GM15510 (cell line): ENCODE data around the gene RAMAC.

ENCODE experiments used
- POLR2A ChIP-seq: IDR thresholded peaks from 3 replicates; pipeline ENCODE4 v1.6.1; 2011; ENCODE audit warnings: borderline replicate concordance; ENCODE audit not compliant: insufficient read length; ENCODE audit errors: extremely low read depth

Gene RAMAC

GRCh38 chr15:82959423-82959822, 26.6 kb upstream of the RAMAC start:
- TF ChIP-seq POLR2A: no peak

DNA sequence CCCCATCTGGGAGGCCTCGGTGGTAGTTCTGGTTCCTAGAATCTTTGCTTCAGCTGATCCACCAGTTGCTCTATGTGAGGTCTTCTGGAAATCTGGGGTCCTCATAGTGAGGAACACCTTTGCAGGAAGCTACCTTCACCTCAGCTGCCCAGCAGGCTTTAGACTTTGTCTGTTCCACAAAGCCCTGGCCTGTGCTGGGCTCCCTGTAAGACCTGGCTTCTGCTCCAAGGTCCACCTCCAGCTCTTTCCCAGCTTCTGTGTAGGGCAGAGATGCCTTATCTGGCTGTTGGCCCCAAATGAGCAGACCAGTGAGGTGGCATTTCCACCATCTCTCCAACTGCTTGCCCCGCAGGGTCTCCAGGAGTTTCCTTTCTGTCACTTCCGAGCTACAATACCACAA, 25.2 kb upstream of the RAMAC start:
- no peak for TF ChIP-seq POLR2A

- TF ChIP-seq POLR2A: no peak
Observed at GRCh38 chr15:82963471-82964341, 22.3 kb upstream of the RAMAC start.

- no peak for TF ChIP-seq POLR2A
Observed at GRCh38 chr15:82964890-82965289, 21.1 kb upstream of the RAMAC start.

DNA sequence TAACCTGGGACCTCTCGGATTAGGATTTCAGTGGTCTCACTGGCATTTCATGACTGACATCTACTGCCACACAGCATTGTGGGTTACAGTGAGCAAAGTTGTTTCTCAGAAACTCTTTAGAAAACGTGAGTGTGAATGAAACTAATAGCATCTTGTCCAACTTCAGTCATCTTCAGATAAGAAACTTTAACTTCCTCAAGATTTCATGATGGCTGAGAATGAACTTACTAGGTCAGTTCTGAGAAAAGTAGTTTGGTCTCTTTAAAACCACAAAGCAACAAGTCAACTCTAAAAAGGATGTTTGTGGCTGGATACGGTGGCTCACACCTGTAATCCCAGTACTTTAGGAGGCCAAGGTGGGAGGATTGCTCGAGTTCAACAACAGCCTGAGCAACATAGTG, 19.3 kb upstream of the RAMAC start:
- no peak for TF ChIP-seq POLR2A

DNA sequence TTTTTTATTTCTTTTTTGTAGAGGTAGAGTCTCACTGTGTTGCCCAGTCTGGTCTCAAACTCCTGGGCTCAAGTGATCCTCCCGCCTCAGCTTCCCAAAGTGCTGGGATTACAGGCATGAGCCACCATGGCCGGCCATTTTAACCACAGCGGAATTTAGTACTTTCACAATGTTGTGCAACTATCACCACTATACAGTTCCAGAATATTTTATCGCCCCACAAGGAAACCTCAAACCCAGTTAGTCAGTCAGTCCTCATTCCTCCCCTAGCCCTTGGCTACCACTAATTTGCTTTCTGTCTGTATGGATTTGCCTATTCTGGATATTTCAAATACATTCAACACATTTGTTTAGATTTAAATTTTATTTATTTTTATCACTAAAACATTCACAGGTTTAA, 17.9 kb upstream of the RAMAC start:
- no peak for TF ChIP-seq POLR2A

DNA sequence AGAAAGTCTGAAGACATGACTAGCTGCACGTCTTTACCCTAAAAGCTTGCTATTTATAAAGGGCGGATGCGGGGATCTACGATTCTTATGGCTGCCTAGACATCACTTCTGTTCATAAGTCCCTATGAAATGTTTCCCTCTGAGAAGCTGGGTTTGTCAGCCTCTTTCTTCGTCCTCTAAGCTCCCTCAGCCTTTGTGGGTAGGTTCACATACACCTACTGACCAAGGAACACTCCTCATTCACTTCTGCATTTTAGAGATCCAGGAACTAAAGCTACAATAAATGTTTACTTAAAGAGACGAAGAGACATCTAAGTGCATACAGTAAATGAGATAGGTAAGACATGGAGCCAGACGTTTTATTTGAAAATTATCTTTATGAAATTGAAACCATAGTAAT, 16.7 kb upstream of the RAMAC start:
- TF ChIP-seq POLR2A: no peak

GRCh38 chr15:82970078-82970686, 15.8 kb upstream of the RAMAC start:
- no peak for TF ChIP-seq POLR2A

- no peak for TF ChIP-seq POLR2A
Observed at GRCh38 chr15:82970696-82971095, 15.3 kb upstream of the RAMAC start.

DNA sequence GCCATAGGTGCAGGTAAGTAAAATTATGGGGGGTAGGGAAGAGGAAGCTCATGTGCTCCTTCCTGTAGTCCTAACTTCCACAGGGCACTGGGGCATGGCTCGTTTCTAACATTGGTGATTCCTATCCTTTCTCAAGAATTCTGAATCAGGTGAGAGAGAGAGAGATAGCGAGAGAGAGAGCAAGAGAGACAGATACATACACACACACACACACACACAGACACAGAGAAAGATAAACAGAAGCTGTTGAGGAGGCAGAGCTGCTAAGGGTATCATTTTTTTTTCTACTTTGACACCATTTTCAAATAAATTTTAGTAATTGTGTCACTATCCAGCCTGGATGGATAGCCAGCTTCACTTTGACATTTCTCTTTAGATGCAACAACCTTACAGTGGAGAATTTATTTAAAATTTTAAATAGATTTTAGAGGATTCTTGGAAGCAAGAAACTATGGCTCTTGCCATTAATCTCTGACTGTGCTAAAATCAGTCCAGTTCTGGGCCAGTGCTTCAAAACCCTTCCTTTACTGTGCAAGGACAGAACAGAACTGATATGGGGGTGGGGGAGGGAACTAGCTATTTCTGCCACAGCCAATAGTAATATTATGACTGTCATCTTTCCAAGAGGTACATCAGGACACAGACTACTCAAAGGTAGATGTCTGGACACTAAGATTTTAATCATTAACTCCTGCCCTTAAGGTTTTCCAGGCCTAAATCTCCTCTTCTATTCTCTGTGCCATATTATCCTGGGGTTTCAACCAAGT, 14.6 kb upstream of the RAMAC start:
- TF ChIP-seq POLR2A: no peak

DNA sequence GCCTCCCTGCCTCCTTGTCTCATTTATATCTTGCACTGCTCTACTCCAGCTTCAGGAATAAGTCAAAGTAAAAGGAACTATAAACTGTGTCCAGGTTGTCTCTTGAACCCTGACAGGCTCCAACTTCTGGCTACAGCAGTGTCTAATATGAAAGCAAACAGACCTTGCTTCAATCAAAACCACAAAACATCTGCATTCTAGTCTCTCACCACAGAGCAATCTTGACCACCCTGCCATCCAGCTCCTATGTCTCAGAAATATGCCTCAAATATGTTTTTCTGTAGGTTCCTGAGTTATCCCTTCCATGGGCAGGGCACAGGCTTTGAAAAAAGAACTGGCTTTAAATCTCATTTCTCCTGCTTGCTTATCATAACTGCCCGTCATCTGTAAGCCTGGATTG, 13.0 kb upstream of the RAMAC start:
- TF ChIP-seq POLR2A: no peak

GRCh38 chr15:82977076-82977475, 8.9 kb upstream of the RAMAC start:
- TF ChIP-seq POLR2A: no peak

DNA sequence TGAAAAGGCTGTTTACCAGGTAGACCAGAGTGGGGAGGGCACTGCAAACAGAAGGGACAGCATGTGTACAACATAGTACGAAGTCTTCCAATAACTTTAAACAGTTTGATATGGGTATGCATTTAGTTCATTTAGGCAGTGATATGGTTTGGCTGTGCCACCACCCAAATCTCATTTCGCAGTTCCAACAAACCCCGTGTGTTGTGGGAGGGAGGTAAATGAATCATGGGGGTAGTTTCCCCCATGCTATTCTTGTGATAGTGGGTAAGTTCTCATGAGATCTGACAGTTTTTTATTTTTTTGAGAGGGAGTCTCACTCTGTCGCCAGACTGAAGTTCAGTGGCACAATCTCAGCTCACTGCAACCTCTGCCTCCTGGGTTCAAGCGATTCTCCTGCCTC, 7.6 kb upstream of the RAMAC start:
- no peak for TF ChIP-seq POLR2A

- no peak for TF ChIP-seq POLR2A
Observed at GRCh38 chr15:82979726-82980125, 6.3 kb upstream of the RAMAC start.

- no peak for TF ChIP-seq POLR2A
Observed at GRCh38 chr15:82980981-82981380, 5.0 kb upstream of the RAMAC start.
